ENCODE results near the gene PTPRT. TPM values are rescaled to one million over a fixed set of nuclear protein-coding genes. Genes with fewer than 3 reads are reported as not detected.

The PTPRT gene
- total and polyA plus RNA-seq, 2 of the 13 experiments (the other 11 are each of a cell fraction or from before 2014, with no cell fraction given): under 0.01 to 0.09 TPM

- 9% methylated on average over 5 of the region's 5 CpGs for WGBS (ENCODE audit: low lambda C conversion rate)
- FAIRE-seq (no peak), DNase-seq (ENCODE audit: low spot score) (no peak), ATAC-seq (no peak)
- no peaks in the 10 kb centered on the region for H4K20me1 ChIP-seq (ENCODE audit: insufficient read depth, low read length)
- H3K4me3 ChIP-seq (replicated peaks in 1 of 3; ENCODE audit: insufficient read depth in 1 of 3, low read depth in 2 of 3, low read length in 3 of 3): no peak overlapping the region
- H3K27me3 ChIP-seq (ENCODE audit: control insufficient read depth in 1 of 2, insufficient read depth in 2 of 2, low read length in 2 of 2): no peaks in the 10 kb centered on the region
- no peaks in the 10 kb centered on the region for H3K79me2 ChIP-seq (ENCODE audit: insufficient read depth, low read length)
- H3K4me1 ChIP-seq (ENCODE audit: insufficient read depth, low read length): no peaks in the 10 kb centered on the region
- CTCF ChIA-PET (ENCODE audit: low intra/inter-chr PET ratio, low total read pairs): no interaction called here
- in situ Hi-C loops (cut with HindIII; ENCODE audit: extremely low pct_ligation_motif_present, low pct_unique_long_range_greater_than_20kb): no loop called here
- no peak overlapping the region for H3K27ac ChIP-seq (ENCODE audit: extremely low read length, insufficient read depth, low read length)
- H2AFZ ChIP-seq (ENCODE audit: low read length): no peak overlapping the region
- peaks cover 94% of the 10 kb centered on the region for H3K9me3 ChIP-seq (ENCODE audit: low read length)
- H3K36me3 ChIP-seq (replicated peaks in 1 of 2; ENCODE audit: control insufficient read depth in 1 of 2, insufficient read depth in 2 of 2, low read length in 2 of 2): no peaks in the 10 kb centered on the region
- POLR2A ChIA-PET: no interaction called here
- H3K9ac ChIP-seq (ENCODE audit: insufficient read depth, low read depth, low read length): no peak overlapping the region
- BruUV-seq (replicated peaks): no TSS peak
- H3K4me2 ChIP-seq (ENCODE audit: low read depth, low read length): no peak overlapping the region
- no peak for TF ChIP-seq POLR2A (IDR thresholded peaks at IDR 0.05; ENCODE audit: insufficient read depth in 1 of 2, low read depth in 2 of 2, low read length in 2 of 2)
- no peak for TF ChIP-seq KDM1A (CRISPR knock-in tag; IDR thresholded peaks at IDR 0.05)
- TF ChIP-seq TBX2 (CRISPR knock-in tag; IDR thresholded peaks at IDR 0.05; ENCODE audit: borderline replicate concordance): no peak
- TF ChIP-seq FIP1L1 (IDR thresholded peaks at IDR 0.05; ENCODE audit: borderline replicate concordance, insufficient read depth, low read depth, low read length): no peak
- TF ChIP-seq THRA (CRISPR knock-in tag; IDR thresholded peaks at IDR 0.05; ENCODE audit: borderline replicate concordance): no peak
- no peak for TF ChIP-seq CENPBD1 (CRISPR knock-in tag; IDR thresholded peaks at IDR 0.05; ENCODE audit: borderline replicate concordance, low read depth)
- no peak for TF ChIP-seq ZNF782 (CRISPR knock-in tag; IDR thresholded peaks at IDR 0.05; ENCODE audit: borderline replicate concordance)
- TF ChIP-seq SOX13 (IDR thresholded peaks at IDR 0.05): no peak
- no peak for TF ChIP-seq SOX13 (CRISPR knock-in tag; conservative IDR thresholded peaks at IDR 0.05 in 1 of 2, IDR thresholded peaks at IDR 0.05 in 1 of 2)
- no peak for TF ChIP-seq MTA1 (CRISPR knock-in tag; IDR thresholded peaks at IDR 0.05; ENCODE audit: borderline replicate concordance)
- intact Hi-C loops (cut with micrococcal nuclease; ENCODE audit: unreplicated experiment): no loop called here
Observed at GRCh38 chr20:42734660-42735368, 454.9 kb downstream of the PTPRT start.
